CD8-positive, alpha-beta memory T cell (primary cell): Measurements from ENCODE around the gene THEMIS. TPM values are rescaled to one million over a fixed set of nuclear protein-coding genes. Genes with fewer than 3 reads are reported as not detected.

Experiments
- CTCF ChIA-PET: fragments of 350-600 bp; sonication (Branson Sonifier 250); formaldehyde crosslinking; loops from one replicate; lab custom pipeline; 2021; ENCODE audit warnings: antibody characterized with exemption; lab: Charles Lee
- POLR2A ChIA-PET: fragments of 350-600 bp; sonication (Branson Sonifier 250); formaldehyde crosslinking; loops from one replicate; lab custom pipeline; 2021; ENCODE audit warnings: antibody characterized with exemption; lab: Charles Lee
- DNase-seq, 5 donors: peaks; one replicate each; pipeline versions ENCODE4 v3.0.0 to v3.0.0-alpha.2; 2020 to 2022; ENCODE audit warnings: mixed read lengths in 1 of 5
- H3K27ac ChIP-seq: one replicate; pipeline ENCODE4 v1.7.0; 2013; ENCODE audit warnings: low read depth, mild to moderate bottlenecking, low read length, moderate library complexity
- H3K27me3 ChIP-seq: 2 replicates; pipeline ENCODE4 v1.7.0; 2013; ENCODE audit warnings: low read length, mild to moderate bottlenecking; ENCODE audit not compliant: insufficient read depth, poor library complexity, severe bottlenecking
- H3K36me3 ChIP-seq: 2 replicates; pipeline ENCODE4 v1.7.0; 2013; ENCODE audit warnings: mild to moderate bottlenecking, low read length, moderate library complexity; ENCODE audit not compliant: insufficient read depth
- H3K4me1 ChIP-seq: 2 replicates; pipeline ENCODE4 v1.7.0; 2013; ENCODE audit warnings: mild to moderate bottlenecking, low read length, moderate library complexity; ENCODE audit not compliant: insufficient read depth
- H3K4me3 ChIP-seq: 2 replicates; pipeline ENCODE4 v1.7.0; 2013; ENCODE audit warnings: mild to moderate bottlenecking, low read length
- H3K9me3 ChIP-seq: 2 replicates; pipeline ENCODE4 v1.7.0; 2013; ENCODE audit warnings: mild to moderate bottlenecking, low read length
- H3K27ac Mint-ChIP-seq, 8 donors: one replicate each; pipeline ENCODE4 v1.8.0; 2020 to 2021; ENCODE audit warnings: mixed read lengths in 8 of 8, mild to moderate bottlenecking in 6 of 8, inconsistent platforms in 3 of 8, moderate library complexity in 3 of 8
- H3K27me3 Mint-ChIP-seq, 2 donors: one replicate each; pipeline ENCODE4 v1.8.0; 2020 to 2021; ENCODE audit warnings: mixed read lengths in 2 of 2, mild to moderate bottlenecking in 1 of 2, moderate library complexity in 1 of 2
- H3K36me3 Mint-ChIP-seq, 3 donors: one replicate each; pipeline ENCODE4 v1.8.0; 2020 to 2021; ENCODE audit warnings: mixed read lengths in 3 of 3, inconsistent platforms in 1 of 3, mild to moderate bottlenecking in 1 of 3
- H3K4me1 Mint-ChIP-seq, 3 donors: one replicate each; pipeline ENCODE4 v1.8.0; 2020 to 2021; ENCODE audit warnings: mixed read lengths in 3 of 3, inconsistent platforms in 1 of 3, mild to moderate bottlenecking in 1 of 3
- H3K4me3 Mint-ChIP-seq, 7 donors: one replicate each; pipeline ENCODE4 v1.8.0; 2020 to 2021; ENCODE audit warnings: mixed read lengths in 7 of 7, mild to moderate bottlenecking in 6 of 7, moderate library complexity in 4 of 7, inconsistent platforms in 2 of 7
- H3K9me3 Mint-ChIP-seq, 5 donors: one replicate each; pipeline ENCODE4 v1.8.0; 2020 to 2022; ENCODE audit warnings: mixed read lengths in 5 of 5, mild to moderate bottlenecking in 3 of 5, moderate library complexity in 2 of 5, inconsistent platforms in 1 of 5
- polyA plus RNA-seq: library from polyadenylated mRNA; unstranded; fragments of 300-500 nt; fragmentation: Illumina TruSeq; gene quantifications from one replicate; pipeline ENCODE4 v1.2.3, GENCODE V29; 2021
- total RNA-seq, 2 experiments: library from RNA; stranded (reverse); gene quantifications; one replicate each; pipeline ENCODE4 v1.2.3, GENCODE V29; 2021

Gene THEMIS, protein sequence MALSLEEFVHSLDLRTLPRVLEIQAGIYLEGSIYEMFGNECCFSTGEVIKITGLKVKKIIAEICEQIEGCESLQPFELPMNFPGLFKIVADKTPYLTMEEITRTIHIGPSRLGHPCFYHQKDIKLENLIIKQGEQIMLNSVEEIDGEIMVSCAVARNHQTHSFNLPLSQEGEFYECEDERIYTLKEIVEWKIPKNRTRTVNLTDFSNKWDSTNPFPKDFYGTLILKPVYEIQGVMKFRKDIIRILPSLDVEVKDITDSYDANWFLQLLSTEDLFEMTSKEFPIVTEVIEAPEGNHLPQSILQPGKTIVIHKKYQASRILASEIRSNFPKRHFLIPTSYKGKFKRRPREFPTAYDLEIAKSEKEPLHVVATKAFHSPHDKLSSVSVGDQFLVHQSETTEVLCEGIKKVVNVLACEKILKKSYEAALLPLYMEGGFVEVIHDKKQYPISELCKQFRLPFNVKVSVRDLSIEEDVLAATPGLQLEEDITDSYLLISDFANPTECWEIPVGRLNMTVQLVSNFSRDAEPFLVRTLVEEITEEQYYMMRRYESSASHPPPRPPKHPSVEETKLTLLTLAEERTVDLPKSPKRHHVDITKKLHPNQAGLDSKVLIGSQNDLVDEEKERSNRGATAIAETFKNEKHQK
- total RNA-seq, result 10 to 100 TPM; 39.9 to 40.6 TPM
- polyA plus RNA-seq, result 107 TPM

- Mint-ChIP-seq H3K36me3 (peaks cover 10 to 27% (median 14%) of the 10 kb centered on the region in 3 donors), H3K4me1 (peaks cover 63 to 83% (median 69%) of the 10 kb centered on the region in 3 donors), H3K27ac (peak within 1 kb of the TSS; percentile 88 to 97 (median 94)), H3K9me3 (peaks cover 0 to 4% (median 0%) of the 10 kb centered on the region in 5 donors), H3K27me3 (no peaks in the 10 kb centered on the region), H3K4me3 (peak within 1 kb of the TSS; percentile 94 to 99 (median 97))
- ChIA-PET CTCF (interaction anchor here (0.6 to 1.9 kb wide), 16 partner anchors 11 to 427 kb away, joined by 3 to 7 read pairs (median 4); no protein-coding TSS in a partner anchor), POLR2A (interaction anchor here (0.5 to 1.8 kb wide), 10 partner anchors 8 to 99 kb away, joined by 3 to 8 read pairs (median 4); no protein-coding TSS in a partner anchor)
- peak within 1 kb of the TSS; percentile 73 for H3K4me3 ChIP-seq
- peaks cover 41% of the 10 kb centered on the region for H3K4me1 ChIP-seq
- no peaks in the 10 kb centered on the region for H3K27me3 ChIP-seq
- H3K27ac ChIP-seq, result peak within 1 kb of the TSS; percentile 49
- no peaks in the 10 kb centered on the region for H3K36me3 ChIP-seq
- peak; percentile 9 to 79 (median 65) for DNase-seq
- no peaks in the 10 kb centered on the region for H3K9me3 ChIP-seq
These were observed at the start of gene THEMIS for GRCh38 chr6:127900935-127901334. TSS of gene THEMIS (minus strand) at chr6:127901058. CDS start at chr6:127900932, 126 bp downstream.

DNA sequence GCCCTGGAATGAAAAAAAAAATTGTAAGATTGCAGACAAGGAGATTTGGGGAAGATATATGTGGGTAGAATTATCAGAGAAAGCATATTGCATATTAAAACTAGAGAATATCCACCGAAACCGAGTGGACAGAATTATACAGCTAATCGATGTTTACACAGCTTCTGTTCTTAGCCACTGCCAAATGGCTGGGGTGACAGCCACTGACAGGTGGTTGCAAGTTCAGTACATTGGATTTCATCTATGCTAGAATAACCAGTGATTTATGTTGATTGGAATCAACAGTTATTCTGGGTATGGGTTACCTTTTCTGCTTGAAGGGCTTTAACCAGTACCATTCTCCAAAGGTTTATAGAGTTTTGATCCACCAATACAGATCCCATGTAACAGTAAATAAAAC, 48.4 kb upstream of the THEMIS start:
- Mint-ChIP-seq H3K27ac (no peak overlapping the region), H3K27me3 (peaks cover 0 to 2% of the 10 kb centered on the region in 2 donors), H3K4me1 (peaks cover 45 to 65% (median 62%) of the 10 kb centered on the region in 3 donors), H3K36me3 (peaks cover 0 to 24% (median 2%) of the 10 kb centered on the region in 3 donors), H3K4me3 (peak overlapping the region in 1 of 7 donors; percentile 8), H3K9me3 (peaks cover 0 to 8% (median 0%) of the 10 kb centered on the region in 5 donors)
- Histone ChIP-seq H3K9me3 (no peaks in the 10 kb centered on the region), H3K27ac (no peak overlapping the region), H3K36me3 (no peaks in the 10 kb centered on the region), H3K27me3 (no peaks in the 10 kb centered on the region), H3K4me3 (no peak overlapping the region), H3K4me1 (peaks cover 45% of the 10 kb centered on the region)
- ChIA-PET CTCF (interaction anchor here (0.7 to 2.4 kb wide), 5 partner anchors 11 to 93 kb away, joined by 3 to 9 read pairs (median 4); no protein-coding TSS in a partner anchor), POLR2A (interaction anchor here (0.7 to 1.6 kb wide), 3 partner anchors 10 to 240 kb away, joined by 3 to 10 read pairs (median 3); no protein-coding TSS in a partner anchor)
- DNase-seq, result no peak

DNA sequence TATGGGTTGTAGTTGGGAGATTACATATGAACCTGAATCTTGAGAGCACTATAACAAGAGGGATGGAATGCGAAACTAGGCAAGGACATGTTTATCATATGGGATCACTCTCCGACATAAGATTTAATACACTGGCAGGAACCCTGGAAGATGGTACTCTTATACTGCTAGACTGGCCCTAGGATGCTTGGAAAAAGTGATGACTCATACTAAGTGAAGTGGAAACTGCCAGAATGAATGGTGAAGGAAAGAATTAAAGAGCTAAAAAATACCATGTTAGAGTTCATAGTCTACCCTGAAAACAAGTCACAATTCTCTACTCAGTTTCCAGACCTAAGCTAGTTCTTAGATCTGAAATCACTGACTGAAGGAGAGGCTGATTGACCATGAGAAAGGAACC, 45.5 kb upstream of the THEMIS start:
- DNase-seq, result no peak
- ChIA-PET CTCF (interaction anchor here (0.9 to 1.2 kb wide), 2 partner anchors 19 to 53 kb away, joined by 3 read pairs; no protein-coding TSS in a partner anchor), POLR2A (interaction anchor here (1.3 kb wide), 1 partner anchor 28 kb away, joined by 3 read pairs; no protein-coding TSS in a partner anchor)

GRCh38 chr6:127945434-127946097, 44.7 kb upstream of the THEMIS start:
- H3K27ac Mint-ChIP-seq, result no peak overlapping the region
- peaks cover 0 to 28% (median 2%) of the 10 kb centered on the region in 3 donors for H3K36me3 Mint-ChIP-seq
- CTCF ChIA-PET, result interaction anchor here (0.9 to 1.2 kb wide), 2 partner anchors 18 to 52 kb away, joined by 3 read pairs; no protein-coding TSS in a partner anchor
- no peak for DNase-seq
- no peak overlapping the region for H3K4me3 Mint-ChIP-seq
- peaks cover 0 to 2% of the 10 kb centered on the region in 2 donors for H3K27me3 Mint-ChIP-seq
- Histone ChIP-seq H3K4me1 (peaks cover 14% of the 10 kb centered on the region), H3K9me3 (no peaks in the 10 kb centered on the region), H3K27me3 (no peaks in the 10 kb centered on the region), H3K36me3 (no peaks in the 10 kb centered on the region), H3K4me3 (no peak overlapping the region), H3K27ac (no peak overlapping the region)
- POLR2A ChIA-PET, result no interaction called here
- H3K4me1 Mint-ChIP-seq, result peaks cover 22 to 37% (median 31%) of the 10 kb centered on the region in 3 donors
- peaks cover 0 to 8% (median 0%) of the 10 kb centered on the region in 5 donors for H3K9me3 Mint-ChIP-seq

More for the DNA sequence above, 45.5 kb upstream of the THEMIS start:
- no peak overlapping the region for H3K4me3 ChIP-seq
- Mint-ChIP-seq H3K27me3 (peaks cover 0 to 2% of the 10 kb centered on the region in 2 donors), H3K36me3 (peaks cover 0 to 28% (median 2%) of the 10 kb centered on the region in 3 donors), H3K4me1 (peaks cover 28 to 42% (median 39%) of the 10 kb centered on the region in 3 donors), H3K9me3 (peaks cover 0 to 8% (median 0%) of the 10 kb centered on the region in 5 donors), H3K4me3 (no peak overlapping the region), H3K27ac (no peak overlapping the region)
- H3K4me1 ChIP-seq, result peaks cover 22% of the 10 kb centered on the region
- H3K27ac ChIP-seq, result no peak overlapping the region
- no peaks in the 10 kb centered on the region for H3K27me3 ChIP-seq
- H3K36me3 ChIP-seq, result no peaks in the 10 kb centered on the region
- no peaks in the 10 kb centered on the region for H3K9me3 ChIP-seq

DNA sequence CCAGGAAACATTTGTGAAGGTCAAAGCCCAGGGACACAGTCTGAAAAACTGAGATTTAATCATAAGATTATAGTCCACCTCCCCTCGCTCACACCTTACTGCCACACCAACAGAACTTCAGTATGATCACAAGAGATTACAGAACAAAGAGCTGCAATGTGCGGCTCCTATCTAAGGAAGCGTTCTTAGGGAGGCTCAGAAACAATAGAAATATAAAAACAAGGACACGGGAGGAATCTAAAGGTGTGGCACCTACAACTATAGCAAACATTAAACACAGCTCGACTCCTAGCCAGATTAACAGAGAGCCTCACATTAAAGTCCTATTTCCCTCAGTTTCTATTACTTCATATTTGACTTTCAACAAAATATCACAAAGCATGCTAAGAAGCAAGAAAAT, 40.4 kb upstream of the THEMIS start:
- Mint-ChIP-seq H3K27ac (no peak overlapping the region), H3K4me1 (peaks cover 32 to 44% (median 35%) of the 10 kb centered on the region in 3 donors), H3K36me3 (peaks cover 0 to 16% (median 0%) of the 10 kb centered on the region in 3 donors), H3K27me3 (peaks cover 0 to 2% of the 10 kb centered on the region in 2 donors), H3K4me3 (no peak overlapping the region), H3K9me3 (peaks cover 0 to 5% (median 0%) of the 10 kb centered on the region in 5 donors)
- Histone ChIP-seq H3K4me3 (no peak overlapping the region), H3K36me3 (no peaks in the 10 kb centered on the region), H3K27ac (no peak overlapping the region), H3K4me1 (peaks cover 19% of the 10 kb centered on the region), H3K27me3 (no peaks in the 10 kb centered on the region), H3K9me3 (no peaks in the 10 kb centered on the region)
- ChIA-PET POLR2A (no interaction called here), CTCF (interaction anchor here (1.3 to 1.5 kb wide), 2 partner anchors 14 to 16 kb away, joined by 3 read pairs; no protein-coding TSS in a partner anchor)
- no peak for DNase-seq

- H3K4me1 Mint-ChIP-seq, result peaks cover 41 to 57% (median 46%) of the 10 kb centered on the region in 3 donors
- H3K36me3 Mint-ChIP-seq, result peaks cover 0 to 4% (median 0%) of the 10 kb centered on the region in 3 donors
- ChIA-PET CTCF (interaction anchor here (1.4 kb wide), 1 partner anchor 22 kb away, joined by 4 read pairs; no protein-coding TSS in a partner anchor), POLR2A (interaction anchor here (0.6 to 1.2 kb wide), 2 partner anchors 10 to 38 kb away, joined by 3 to 10 read pairs; no protein-coding TSS in a partner anchor)
- Histone ChIP-seq H3K9me3 (no peaks in the 10 kb centered on the region), H3K27ac (peak overlapping the region; percentile 18), H3K4me3 (no peak overlapping the region), H3K36me3 (no peaks in the 10 kb centered on the region), H3K27me3 (no peaks in the 10 kb centered on the region), H3K4me1 (peaks cover 25% of the 10 kb centered on the region)
- peak overlapping the region in 5 of 8 donors; percentile 20 to 87 (median 52) for H3K27ac Mint-ChIP-seq
- DNase-seq, result no peak
- H3K4me3 Mint-ChIP-seq, result peak overlapping the region in 2 of 7 donors; percentile 4 to 23
- no peaks in the 10 kb centered on the region for H3K27me3 Mint-ChIP-seq
- no peaks in the 10 kb centered on the region for H3K9me3 Mint-ChIP-seq
These were observed 38.7 kb upstream of the THEMIS start for GRCh38 chr6:127939442-127940066.
